ENCODE results near the gene SERTAD2. TPM values are rescaled to one million over a fixed set of nuclear protein-coding genes. Genes with fewer than 3 reads are reported as not detected.

SERTAD2 gene
- total and polyA plus RNA-seq, 2 experiments from 2014 or later, result 6.2 to 6.4 TPM

- Histone ChIP-seq H3K4me2 (no peak overlapping the region), H3K36me3 (ENCODE audit: insufficient read depth) (no peaks in the 10 kb centered on the region), H4K20me1 (replicated peaks; ENCODE audit: insufficient read depth) (no peaks in the 10 kb centered on the region), H3K27ac (ENCODE audit: low read depth) (no peak overlapping the region), H3K9me2 (ENCODE audit: insufficient read depth) (no peaks in the 10 kb centered on the region), H3K27me3 (ENCODE audit: insufficient read depth) (no peaks in the 10 kb centered on the region), H3K79me2 (replicated peaks; ENCODE audit: insufficient read depth) (no peaks in the 10 kb centered on the region), H2AFZ (no peak overlapping the region), H3F3A (replicated peaks; ENCODE audit: low read depth) (no peaks in the 10 kb centered on the region), H3K4me3 (no peak overlapping the region), H3K4me1 (ENCODE audit: insufficient read depth) (no peaks in the 10 kb centered on the region)
- H3K36me3 Mint-ChIP-seq (ENCODE audit: low read depth), result no peaks in the 10 kb centered on the region; the same call in 2 of the 3 replicates
- no peaks in the 10 kb centered on the region for H3K9me3 Mint-ChIP-seq
- H3K4me3 Mint-ChIP-seq, result no peak overlapping the region
- H3K27me3 Mint-ChIP-seq (ENCODE audit: insufficient read depth, low read depth, poor library complexity), result no peaks in the 10 kb centered on the region
- H3K27ac Mint-ChIP-seq, result no peak overlapping the region
- DNase-seq (ENCODE audit: low spot score), result no peak
- ATAC-seq, result no peak
- no peak for TF ChIP-seq ETS1 (IDR thresholded peaks at IDR 0.05)
- no peak for TF ChIP-seq POLR2AphosphoS5 (IDR thresholded peaks at IDR 0.05; ENCODE audit: low read depth)
- TF ChIP-seq EZH2 (IDR thresholded peaks at IDR 0.05; ENCODE audit: low read depth, unreplicated experiment), result no peak
- no peak for TF ChIP-seq EZH2phosphoT487 (IDR thresholded peaks at IDR 0.05; ENCODE audit: unreplicated experiment)
- no peak for TF ChIP-seq JUNB (IDR thresholded peaks at IDR 0.05; ENCODE audit: unreplicated experiment)
- no peak for TF ChIP-seq NANOG (IDR thresholded peaks at IDR 0.05; ENCODE audit: borderline replicate concordance)
- no peak for TF ChIP-seq ZNF114 (CRISPR knock-in tag; IDR thresholded peaks at IDR 0.05)
- no peak for TF ChIP-seq ZNF331 (CRISPR knock-in tag; IDR thresholded peaks at IDR 0.05; ENCODE audit: low read depth)
- no peak for TF ChIP-seq ZNF462 (CRISPR knock-in tag; IDR thresholded peaks at IDR 0.05)
- TF ChIP-seq CTCF (conservative IDR thresholded peaks at IDR 0.05; ENCODE audit: low read depth in 2 of 2), result no peak
- no peak for TF ChIP-seq CREB1 (CRISPR knock-in tag; IDR thresholded peaks at IDR 0.05; ENCODE audit: low read depth)
- TF ChIP-seq REST (IDR thresholded peaks at IDR 0.05; ENCODE audit: unreplicated experiment), result no peak
- TF ChIP-seq STAT1 (IDR thresholded peaks at IDR 0.05; ENCODE audit: unreplicated experiment), result no peak
- H3K4me1 Mint-ChIP-seq, result peaks cover 14% of the 10 kb centered on the region
Measured at GRCh38 chr2:64692401-64692800, 38.7 kb upstream of the SERTAD2 start.

Measured in GM23338 (cell line).